Myocyte (in vitro differentiated cells): Measurements from ENCODE around the gene TADA2A. TPM values are rescaled to one million over a fixed set of nuclear protein-coding genes. Genes with fewer than 3 reads are reported as not detected.
"Not testable (repeated sequence)": the region's sequence is repeated elsewhere in the genome, so short reads cannot be mapped to it uniquely, and the experiment has no call there.

Experiments
- DNase-seq: peaks from one replicate; pipeline ENCODE4 v3.0.0-alpha.2; 2012; ENCODE audit warnings: low read depth
- total RNA-seq: library from RNA; depleted of rRNA; stranded (reverse); fragments of >200 nt; gene quantifications from 2 replicates; pipeline ENCODE4 v1.2.3, GENCODE V29; 2014

Gene TADA2A
- total RNA-seq, 1 donor from 2014 or later, result 10.6 TPM

GRCh38 chr17:37490638-37491614 is 84.2 kb downstream of the TADA2A start:
- peak; percentile 73 for DNase-seq

DNA sequence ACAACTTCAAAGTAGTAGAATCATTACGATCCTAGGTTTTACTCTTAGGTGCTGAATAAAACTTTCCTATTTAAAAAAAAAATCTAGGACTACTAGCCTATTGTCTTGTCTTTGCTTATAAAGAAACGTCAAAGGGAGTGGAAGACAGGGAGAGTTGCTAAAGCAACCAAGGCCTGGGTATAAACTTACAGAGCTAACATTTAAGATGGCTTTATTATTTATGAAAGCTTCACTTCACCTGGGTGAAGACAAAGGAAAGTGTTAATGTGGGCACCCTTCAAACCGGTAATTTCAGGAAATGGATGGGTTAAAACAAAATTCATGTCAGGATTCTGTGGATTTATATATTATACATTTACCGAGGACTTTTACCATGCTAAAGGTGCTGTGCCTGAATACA is 85.5 kb downstream of the TADA2A start:
- no peak for DNase-seq

GRCh38 chr17:37493249-37494027 is 86.8 kb downstream of the TADA2A start:
- peak; percentile 76 for DNase-seq

GRCh38 chr17:37494401-37494831 is 87.7 kb downstream of the TADA2A start:
- DNase-seq, result no peak

- no peak for DNase-seq
Measured at GRCh38 chr17:37494971-37495370, 88.3 kb downstream of the TADA2A start.

GRCh38 chr17:37500378-37500777 is 93.7 kb downstream of the TADA2A start:
- no peak for DNase-seq

GRCh38 chr17:37502009-37502936 is 95.6 kb downstream of the TADA2A start:
- no peak for DNase-seq

DNA sequence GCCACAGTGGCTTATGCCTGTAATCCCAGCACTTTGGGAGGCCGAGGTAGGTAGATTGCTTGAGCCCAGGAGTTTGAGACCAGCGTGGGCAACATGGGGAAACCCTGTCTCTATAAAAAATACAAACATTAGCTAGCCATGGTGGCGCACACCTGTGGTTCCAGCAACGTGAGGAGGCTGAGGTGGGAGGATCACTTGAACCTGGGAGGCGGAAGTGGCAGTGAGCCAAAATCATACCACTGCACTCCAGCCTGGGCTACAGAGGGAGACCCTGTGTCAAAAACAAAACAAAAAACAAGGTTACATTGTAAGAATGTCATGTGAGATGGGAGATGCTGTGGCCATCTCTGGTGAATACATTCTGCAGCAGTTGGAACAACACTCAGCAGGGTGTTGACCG is 96.5 kb downstream of the TADA2A start:
- no peak for DNase-seq

- no peak for DNase-seq
Measured at GRCh38 chr17:37505333-37505732, 98.6 kb downstream of the TADA2A start.

DNA sequence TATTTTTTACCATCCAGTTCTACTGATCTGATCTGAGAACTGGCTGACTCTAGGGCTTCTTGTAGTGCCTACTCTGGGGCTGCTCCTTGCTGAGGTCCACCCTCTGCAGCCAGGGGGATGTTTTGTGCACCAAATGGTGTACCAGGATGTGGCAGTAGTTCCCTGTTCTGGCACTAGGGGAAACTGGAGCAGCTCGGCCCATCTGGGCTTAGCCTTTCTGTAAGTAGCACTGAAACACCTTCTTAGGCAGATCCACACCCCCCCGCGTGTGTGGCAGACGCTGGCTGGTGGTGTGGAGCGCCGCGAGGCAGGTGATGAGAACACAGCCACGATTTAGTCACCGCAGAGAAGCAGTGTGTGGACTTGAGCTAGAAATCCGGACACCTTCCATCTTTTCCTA is 100.0 kb downstream of the TADA2A start:
- no peak for DNase-seq

DNA sequence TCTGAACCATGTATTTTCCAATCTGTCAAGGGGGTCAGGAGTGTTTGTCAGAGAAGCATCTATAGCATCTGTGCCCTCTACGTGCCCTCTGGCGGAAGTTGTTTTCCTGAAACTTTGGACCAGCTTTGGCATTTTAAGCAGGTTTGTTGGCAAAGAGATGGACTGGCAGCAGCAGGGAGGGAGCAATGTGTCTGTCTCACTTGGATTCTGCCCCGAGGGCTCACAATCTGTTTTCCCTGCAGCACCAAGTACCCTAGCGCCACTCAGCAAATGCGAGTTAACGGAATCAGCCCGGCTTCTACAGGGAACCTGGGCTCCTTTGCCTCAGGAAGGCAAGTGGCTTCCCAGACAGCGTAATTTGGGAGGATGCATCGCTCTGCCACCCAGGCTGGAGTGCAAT is 100.4 kb downstream of the TADA2A start:
- no peak for DNase-seq

- no peak for DNase-seq
Measured at GRCh38 chr17:37510056-37510455, 103.4 kb downstream of the TADA2A start.

- DNase-seq, result not testable (repeated sequence)
Measured at GRCh38 chr17:37511642-37512041, 105.0 kb downstream of the TADA2A start.

GRCh38 chr17:37512442-37513068 is 105.9 kb downstream of the TADA2A start:
- no peak for DNase-seq

DNA sequence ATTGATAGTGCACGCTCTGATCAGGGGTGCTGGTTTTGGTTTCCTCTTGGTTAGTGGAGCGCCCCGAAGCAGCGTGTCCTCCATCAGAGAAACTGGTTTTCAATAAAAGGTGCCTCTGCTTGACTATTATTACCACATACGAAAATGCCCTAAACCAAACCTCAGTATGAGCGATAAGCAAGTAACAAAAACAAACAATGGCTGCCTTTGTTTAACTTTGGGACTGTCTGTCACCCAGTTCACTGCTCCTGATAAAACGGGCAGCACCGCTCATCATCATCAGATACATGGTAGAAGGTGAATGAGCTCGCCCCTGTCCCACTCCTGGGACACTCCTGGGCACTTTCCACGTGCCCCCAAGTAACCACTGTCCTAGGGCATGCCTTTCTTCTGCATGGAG is 107.0 kb downstream of the TADA2A start:
- no peak for DNase-seq

DNA sequence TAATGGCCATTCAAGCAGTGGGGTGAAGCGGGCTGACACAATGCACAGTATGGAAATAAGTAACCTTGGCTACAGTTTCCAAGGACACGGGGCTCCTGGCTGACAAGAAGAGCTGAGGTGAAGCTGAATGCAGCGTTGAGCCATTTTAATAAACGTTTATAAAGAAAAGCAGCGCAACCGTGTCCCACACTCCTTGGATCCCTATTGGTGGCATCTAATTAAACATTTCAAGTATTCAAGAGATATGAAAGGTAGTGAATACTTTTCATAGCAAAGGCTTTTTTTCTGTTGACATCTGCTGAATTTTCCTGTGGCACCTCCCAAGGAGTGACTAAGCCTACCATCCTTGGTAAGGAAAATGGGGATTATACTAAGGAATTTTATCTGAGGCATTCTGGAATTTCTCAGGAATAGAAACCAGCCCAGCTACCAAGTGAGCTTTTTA is 109.5 kb downstream of the TADA2A start:
- DNase-seq, result no peak

- DNase-seq, result no peak
Measured at GRCh38 chr17:37517881-37518280, 111.2 kb downstream of the TADA2A start.

GRCh38 chr17:37518826-37519225 is 112.1 kb downstream of the TADA2A start:
- DNase-seq, result no peak

- DNase-seq, result no peak
Measured at GRCh38 chr17:37519251-37519985, 112.7 kb downstream of the TADA2A start.

DNA sequence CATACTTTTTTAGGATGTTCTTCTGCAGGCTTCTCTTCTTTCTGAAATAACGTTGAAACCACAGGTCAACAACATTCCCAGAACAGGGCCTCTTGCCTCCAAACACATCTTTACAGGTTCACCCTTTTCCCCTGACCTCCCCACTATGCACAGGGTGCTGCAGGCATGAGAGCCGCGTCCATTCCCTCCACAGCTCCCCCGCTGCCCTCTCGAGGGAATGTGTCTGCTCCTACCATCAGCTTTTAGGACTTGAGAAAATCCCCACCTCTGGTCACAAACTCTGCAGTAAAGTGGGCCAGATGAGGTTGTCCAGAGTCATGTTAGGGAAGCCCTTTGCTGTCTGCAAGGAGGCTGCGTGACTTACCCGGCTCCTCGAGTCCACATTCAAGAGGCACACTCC is 113.5 kb downstream of the TADA2A start:
- DNase-seq, result no peak
